ENCODE measurements around the gene ACOT4. TPM values are rescaled to one million over a fixed set of nuclear protein-coding genes. Genes with fewer than 3 reads are reported as not detected.

ACOT4 gene
- total and polyA plus RNA-seq, 2 of the 8 experiments (the other 6 are each of a cell fraction or from before 2014, with no cell fraction given), result 0.80 to 1.1 TPM

DNA sequence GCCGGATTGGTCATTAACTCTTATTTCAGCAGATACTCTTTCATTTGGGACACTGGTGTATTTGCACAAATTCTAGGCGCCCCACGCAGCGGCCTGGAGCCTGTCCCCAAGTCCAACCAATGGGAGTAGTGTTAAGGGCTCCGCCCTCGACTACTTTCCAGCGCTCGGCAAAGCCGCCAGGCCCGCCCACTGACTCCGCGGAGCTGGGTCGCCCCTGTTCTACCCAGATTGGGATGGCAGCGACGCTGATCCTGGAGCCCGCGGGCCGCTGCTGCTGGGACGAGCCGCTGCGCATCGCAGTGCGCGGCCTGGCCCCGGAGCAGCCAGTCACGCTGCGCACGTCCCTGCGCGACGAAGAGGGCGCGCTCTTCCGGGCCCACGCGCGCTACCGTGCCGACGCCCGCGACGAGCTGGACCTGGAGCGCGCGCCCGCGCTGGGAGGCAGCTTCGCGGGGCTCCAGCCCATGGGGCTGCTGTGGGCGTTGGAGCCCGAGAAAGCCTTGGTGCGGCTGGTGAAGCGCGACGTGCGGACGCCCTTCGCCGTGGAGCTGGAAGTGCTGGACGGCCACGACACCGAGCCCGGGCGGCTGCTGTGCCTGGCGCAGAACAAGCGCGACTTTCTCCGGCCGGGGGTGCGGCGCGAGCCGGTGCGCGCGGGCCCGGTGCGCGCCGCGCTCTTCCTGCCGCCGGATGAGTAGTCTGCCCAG lies 20.8 kb downstream of the ACOT4 start, which contains the start of gene ACOT6 (continued):
- TF ChIP-seq CTCF (IDR thresholded peaks at IDR 0.05; ENCODE audit: control extremely low read depth in 1 of 3, insufficient read depth in 1 of 3, low read depth in 1 of 3, low read length in 3 of 3), result no peak

All from H1 (cell line).